ENCODE data around the gene RTCA.

Gene RTCA

GRCh38 chr1:100304921-100305320, 38.9 kb downstream of the RTCA start:
- Mint-ChIP-seq H3K27me3 (ENCODE audit: low read depth) (no peaks in the 10 kb centered on the region), H3K27ac (no peak overlapping the region), H3K4me1 (ENCODE audit: low read depth) (peaks cover 7% of the 10 kb centered on the region), H3K9me3 (peaks cover 3% of the 10 kb centered on the region), H3K36me3 (ENCODE audit: low read depth) (peaks cover 2% of the 10 kb centered on the region), H3K4me3 (no peak overlapping the region)
- DNase-seq (ENCODE audit: low spot score) = no peak

- H3K9me3 Mint-ChIP-seq = peaks cover 6% of the 10 kb centered on the region
- no peak overlapping the region for H3K4me3 Mint-ChIP-seq
- H3K27me3 Mint-ChIP-seq (ENCODE audit: low read depth) = no peaks in the 10 kb centered on the region
- peaks cover 2% of the 10 kb centered on the region for H3K36me3 Mint-ChIP-seq (ENCODE audit: low read depth)
- DNase-seq (ENCODE audit: low spot score) = no peak
- no peak overlapping the region for H3K27ac Mint-ChIP-seq
- peaks cover 7% of the 10 kb centered on the region for H3K4me1 Mint-ChIP-seq (ENCODE audit: low read depth)
These were observed 39.9 kb downstream of the RTCA start for GRCh38 chr1:100305954-100306353.

GRCh38 chr1:100306735-100307313, 40.8 kb downstream of the RTCA start:
- no peak overlapping the region for H3K4me3 Mint-ChIP-seq
- H3K4me1 Mint-ChIP-seq (ENCODE audit: low read depth) = peaks cover 7% of the 10 kb centered on the region
- peaks cover 6% of the 10 kb centered on the region for H3K9me3 Mint-ChIP-seq
- peaks cover 2% of the 10 kb centered on the region for H3K36me3 Mint-ChIP-seq (ENCODE audit: low read depth)
- no peak for DNase-seq (ENCODE audit: low spot score)
- no peak overlapping the region for H3K27ac Mint-ChIP-seq
- H3K27me3 Mint-ChIP-seq (ENCODE audit: low read depth) = no peaks in the 10 kb centered on the region

- no peak for DNase-seq (ENCODE audit: low spot score)
- H3K4me1 Mint-ChIP-seq (ENCODE audit: low read depth) = peaks cover 7% of the 10 kb centered on the region
- H3K27ac Mint-ChIP-seq = no peak overlapping the region
- no peak overlapping the region for H3K4me3 Mint-ChIP-seq
- peaks cover 2% of the 10 kb centered on the region for H3K36me3 Mint-ChIP-seq (ENCODE audit: low read depth)
- H3K27me3 Mint-ChIP-seq (ENCODE audit: low read depth) = peaks cover 4% of the 10 kb centered on the region
- H3K9me3 Mint-ChIP-seq = peaks cover 6% of the 10 kb centered on the region
These were observed 42.8 kb downstream of the RTCA start for GRCh38 chr1:100308777-100309176.

- no peak overlapping the region for H3K27ac Mint-ChIP-seq
- H3K9me3 Mint-ChIP-seq = peaks cover 6% of the 10 kb centered on the region
- H3K36me3 Mint-ChIP-seq (ENCODE audit: low read depth) = peaks cover 2% of the 10 kb centered on the region
- H3K27me3 Mint-ChIP-seq (ENCODE audit: low read depth) = peaks cover 9% of the 10 kb centered on the region
- peaks cover 7% of the 10 kb centered on the region for H3K4me1 Mint-ChIP-seq (ENCODE audit: low read depth)
- DNase-seq (ENCODE audit: low spot score) = no peak
- no peak overlapping the region for H3K4me3 Mint-ChIP-seq
These were observed 43.8 kb downstream of the RTCA start for GRCh38 chr1:100309863-100310262.

GRCh38 chr1:100313382-100313781, 47.4 kb downstream of the RTCA start:
- H3K4me3 Mint-ChIP-seq = no peak overlapping the region
- peaks cover 9% of the 10 kb centered on the region for H3K27me3 Mint-ChIP-seq (ENCODE audit: low read depth)
- H3K9me3 Mint-ChIP-seq = peaks cover 23% of the 10 kb centered on the region
- no peak overlapping the region for H3K27ac Mint-ChIP-seq
- H3K4me1 Mint-ChIP-seq (ENCODE audit: low read depth) = no peaks in the 10 kb centered on the region
- peaks cover 2% of the 10 kb centered on the region for H3K36me3 Mint-ChIP-seq (ENCODE audit: low read depth)
- DNase-seq (ENCODE audit: low spot score) = no peak

GRCh38 chr1:100316622-100317021, 50.6 kb downstream of the RTCA start:
- H3K36me3 Mint-ChIP-seq (ENCODE audit: low read depth) = peaks cover 5% of the 10 kb centered on the region
- H3K27ac Mint-ChIP-seq = no peak overlapping the region
- DNase-seq (ENCODE audit: low spot score) = no peak
- no peaks in the 10 kb centered on the region for H3K4me1 Mint-ChIP-seq (ENCODE audit: low read depth)
- H3K4me3 Mint-ChIP-seq = no peak overlapping the region
- peaks cover 34% of the 10 kb centered on the region for H3K9me3 Mint-ChIP-seq
- peaks cover 9% of the 10 kb centered on the region for H3K27me3 Mint-ChIP-seq (ENCODE audit: low read depth)

GRCh38 chr1:100320311-100321099, 54.5 kb downstream of the RTCA start:
- Mint-ChIP-seq H3K27me3 (ENCODE audit: low read depth) (no peaks in the 10 kb centered on the region), H3K4me3 (no peak overlapping the region), H3K4me1 (ENCODE audit: low read depth) (peaks cover 8% of the 10 kb centered on the region), H3K9me3 (peaks cover 33% of the 10 kb centered on the region), H3K36me3 (ENCODE audit: low read depth) (peaks cover 5% of the 10 kb centered on the region), H3K27ac (no peak overlapping the region)
- no peak for DNase-seq (ENCODE audit: low spot score)

GRCh38 chr1:100321100-100321493, 55.1 kb downstream of the RTCA start:
- peaks cover 8% of the 10 kb centered on the region for H3K4me1 Mint-ChIP-seq (ENCODE audit: low read depth)
- no peak for DNase-seq (ENCODE audit: low spot score)
- no peaks in the 10 kb centered on the region for H3K27me3 Mint-ChIP-seq (ENCODE audit: low read depth)
- H3K27ac Mint-ChIP-seq = no peak overlapping the region
- peaks cover 29% of the 10 kb centered on the region for H3K9me3 Mint-ChIP-seq
- H3K36me3 Mint-ChIP-seq (ENCODE audit: low read depth) = peaks cover 5% of the 10 kb centered on the region
- no peak overlapping the region for H3K4me3 Mint-ChIP-seq

- DNase-seq (ENCODE audit: low spot score) = no peak
- H3K27me3 Mint-ChIP-seq (ENCODE audit: low read depth) = no peaks in the 10 kb centered on the region
- H3K27ac Mint-ChIP-seq = no peak overlapping the region
- no peak overlapping the region for H3K4me3 Mint-ChIP-seq
- peaks cover 5% of the 10 kb centered on the region for H3K36me3 Mint-ChIP-seq (ENCODE audit: low read depth)
- peaks cover 29% of the 10 kb centered on the region for H3K9me3 Mint-ChIP-seq
- H3K4me1 Mint-ChIP-seq (ENCODE audit: low read depth) = peaks cover 8% of the 10 kb centered on the region
These were observed 55.5 kb downstream of the RTCA start for GRCh38 chr1:100321506-100321905.

- Mint-ChIP-seq H3K27ac (no peak overlapping the region), H3K27me3 (ENCODE audit: low read depth) (no peaks in the 10 kb centered on the region), H3K4me3 (no peak overlapping the region), H3K9me3 (peaks cover 19% of the 10 kb centered on the region), H3K36me3 (ENCODE audit: low read depth) (peaks cover 5% of the 10 kb centered on the region), H3K4me1 (ENCODE audit: low read depth) (peaks cover 8% of the 10 kb centered on the region)
- DNase-seq (ENCODE audit: low spot score) = no peak
These were observed 56.6 kb downstream of the RTCA start for GRCh38 chr1:100322436-100323211.

- Mint-ChIP-seq H3K27ac (no peak overlapping the region), H3K4me3 (no peak overlapping the region), H3K27me3 (ENCODE audit: low read depth) (peaks cover 2% of the 10 kb centered on the region), H3K9me3 (peaks cover 17% of the 10 kb centered on the region), H3K36me3 (ENCODE audit: low read depth) (peaks cover 5% of the 10 kb centered on the region), H3K4me1 (ENCODE audit: low read depth) (peaks cover 8% of the 10 kb centered on the region)
- DNase-seq (ENCODE audit: low spot score) = no peak
These were observed 57.5 kb downstream of the RTCA start for GRCh38 chr1:100323419-100324106.

- H3K36me3 Mint-ChIP-seq (ENCODE audit: low read depth) = peaks cover 1% of the 10 kb centered on the region
- no peak overlapping the region for H3K27ac Mint-ChIP-seq
- peaks cover 5% of the 10 kb centered on the region for H3K27me3 Mint-ChIP-seq (ENCODE audit: low read depth)
- no peak for DNase-seq (ENCODE audit: low spot score)
- peaks cover 8% of the 10 kb centered on the region for H3K9me3 Mint-ChIP-seq
- H3K4me1 Mint-ChIP-seq (ENCODE audit: low read depth) = peaks cover 8% of the 10 kb centered on the region
- H3K4me3 Mint-ChIP-seq = no peak overlapping the region
These were observed 59.7 kb downstream of the RTCA start for GRCh38 chr1:100325415-100326324.

All from T-helper 2 cell treated with Interferon-gamma antibody and Interleukin-4, amounts not matched to agents 5 μg/mL and 100 μg/mL, for 36 hours (primary cell).